H9 (cell line): ENCODE results near the gene BPIFA3. TPM values are rescaled to one million over a fixed set of nuclear protein-coding genes. Genes with fewer than 3 reads are reported as not detected.

Experiments
- DNase-seq: peaks from one replicate; pipeline ENCODE4 v3.0.0-alpha.2; 2017
- H2AFZ ChIP-seq: one replicate; pipeline ENCODE4 v1.6.1; 2013; ENCODE audit warnings: mild to moderate bottlenecking, low read length, control low read depth, moderate library complexity
- H2AK5ac ChIP-seq: 2 replicates; pipeline ENCODE4 v1.6.1; 2013; ENCODE audit warnings: low read length, control low read depth, mixed read lengths; ENCODE audit not compliant: insufficient read length
- H2BK120ac ChIP-seq: one replicate; pipeline ENCODE4 v1.6.1; 2013; ENCODE audit warnings: low read depth, mild to moderate bottlenecking, low read length, control low read depth, inconsistent platforms; ENCODE audit not compliant: poor library complexity, severe bottlenecking
- H2BK12ac ChIP-seq: 2 replicates; pipeline ENCODE4 v1.6.1; 2013; ENCODE audit warnings: low read length, control low read depth, mixed read lengths, low read depth; ENCODE audit not compliant: insufficient read length
- H2BK15ac ChIP-seq: 2 replicates; pipeline ENCODE4 v1.6.1; 2013; ENCODE audit warnings: low read depth, low read length, control low read depth
- H2BK20ac ChIP-seq: one replicate; pipeline ENCODE4 v1.6.1; 2013; ENCODE audit warnings: low read depth, mild to moderate bottlenecking, low read length, control low read depth, inconsistent platforms; ENCODE audit not compliant: poor library complexity, severe bottlenecking
- H2BK5ac ChIP-seq: 2 replicates; pipeline ENCODE4 v1.6.1; 2013; ENCODE audit warnings: low read length, control low read depth, mixed read lengths; ENCODE audit not compliant: insufficient read length
- H3K14ac ChIP-seq: 2 replicates; pipeline ENCODE4 v1.6.1; 2013; ENCODE audit warnings: low read length, control low read depth; ENCODE audit not compliant: insufficient read depth
- H3K18ac ChIP-seq: 2 replicates; pipeline ENCODE4 v1.6.1; 2013; ENCODE audit warnings: low read depth, mild to moderate bottlenecking, mixed read lengths, low read length, control low read depth; ENCODE audit not compliant: insufficient read length
- H3K23ac ChIP-seq: 2 replicates; pipeline ENCODE4 v1.6.1; 2013; ENCODE audit warnings: low read length, control low read depth, mixed read lengths, low read depth; ENCODE audit not compliant: insufficient read length
- H3K23me2 ChIP-seq: 2 replicates; pipeline ENCODE4 v1.6.1; 2013; ENCODE audit warnings: low read depth, mild to moderate bottlenecking, mixed read lengths, low read length, control low read depth; ENCODE audit not compliant: insufficient read length, poor library complexity, severe bottlenecking
- H3K27ac ChIP-seq: 2 replicates; pipeline ENCODE4 v1.5.1; 2013; ENCODE audit warnings: low read length, control low read depth, mixed read lengths, low read depth; ENCODE audit not compliant: insufficient read length
- H3K27me3 ChIP-seq: 2 replicates; pipeline ENCODE4 v1.6.1; 2013; ENCODE audit warnings: low read length, control low read depth, inconsistent platforms; ENCODE audit not compliant: insufficient read depth
- H3K4ac ChIP-seq: 2 replicates; pipeline ENCODE4 v1.6.1; 2013; ENCODE audit warnings: low read depth, mild to moderate bottlenecking, control low read depth, inconsistent platforms, low read length, moderate library complexity
- H3K4me1 ChIP-seq: 2 replicates; pipeline ENCODE4 v1.6.1; 2013; ENCODE audit warnings: low read length, control low read depth, inconsistent platforms; ENCODE audit not compliant: insufficient read depth
- H3K4me2 ChIP-seq: 2 replicates; pipeline ENCODE4 v1.6.1; 2013; ENCODE audit warnings: low read length, control low read depth, mixed read lengths; ENCODE audit not compliant: insufficient read length, insufficient read depth
- H3K56ac ChIP-seq: 2 replicates; pipeline ENCODE4 v1.6.1; 2013; ENCODE audit warnings: low read depth, mild to moderate bottlenecking, mixed read lengths, low read length, control low read depth; ENCODE audit not compliant: insufficient read length
- H3K79me1 ChIP-seq: 2 replicates; pipeline ENCODE4 v1.6.1; 2013; ENCODE audit warnings: low read depth, mild to moderate bottlenecking, moderate library complexity, low read length, control low read depth, inconsistent platforms; ENCODE audit not compliant: insufficient read depth, poor library complexity, severe bottlenecking
- H3K79me2 ChIP-seq: 2 replicates; pipeline ENCODE4 v1.6.1; 2013; ENCODE audit warnings: low read length, control low read depth, inconsistent platforms; ENCODE audit not compliant: insufficient read depth
- H3K9ac ChIP-seq: 2 replicates; pipeline ENCODE4 v1.6.1; 2013; ENCODE audit warnings: low read length, control low read depth, mixed read lengths; ENCODE audit not compliant: insufficient read length; ENCODE audit errors: extremely low read depth
- H3K9me3 ChIP-seq: one replicate; pipeline ENCODE4 v1.6.1; 2013; ENCODE audit warnings: low read depth, low read length, inconsistent platforms; ENCODE audit not compliant: control insufficient read depth
- H3T11ph ChIP-seq: one replicate; pipeline ENCODE4 v1.6.1; 2013; ENCODE audit warnings: mild to moderate bottlenecking, low read length, control low read depth, inconsistent platforms
- H4K20me1 ChIP-seq: one replicate; pipeline ENCODE4 v1.6.1; 2013; ENCODE audit not compliant: control insufficient read depth, insufficient read length, insufficient read depth
- H4K5ac ChIP-seq: 2 replicates; pipeline ENCODE4 v1.6.1; 2013; ENCODE audit warnings: low read depth, mild to moderate bottlenecking, mixed read lengths, low read length, control low read depth; ENCODE audit not compliant: insufficient read length
- H4K8ac ChIP-seq: replicated peaks from 2 replicates; pipeline ENCODE4 v1.6.1; 2013; ENCODE audit warnings: low read length, control low read depth, mixed read lengths, low read depth; ENCODE audit not compliant: insufficient read length
- H4K91ac ChIP-seq: 2 replicates; pipeline ENCODE4 v1.6.1; 2013; ENCODE audit warnings: low read depth, mild to moderate bottlenecking, moderate library complexity, mixed read lengths, low read length, control low read depth; ENCODE audit not compliant: insufficient read length
- H3K27ac Mint-ChIP-seq, 3 experiments: 2 replicates in 2 of 3; 3 replicates in 1 of 3; pipeline ENCODE4 v1.8.0; 2020 to 2021; ENCODE audit warnings: mixed read lengths in 3 of 3, mild to moderate bottlenecking in 1 of 3, moderate library complexity in 1 of 3
- H3K27me3 Mint-ChIP-seq: 2 replicates; pipeline ENCODE4 v1.8.0; 2021; ENCODE audit warnings: low read depth, mild to moderate bottlenecking, moderate library complexity, mixed read lengths
- H3K36me3 Mint-ChIP-seq, 3 experiments: 2 replicates in 2 of 3; 3 replicates in 1 of 3; pipeline ENCODE4 v1.8.0; 2020 to 2021; ENCODE audit warnings: low read depth in 3 of 3, mixed read lengths in 3 of 3; ENCODE audit not compliant: insufficient read depth in 1 of 3
- H3K4me1 Mint-ChIP-seq, 2 experiments: 2 replicates each; pipeline ENCODE4 v1.8.0; 2020; ENCODE audit warnings: mixed read lengths in 2 of 2
- H3K4me3 Mint-ChIP-seq, 2 experiments: 2 replicates in 1 of 2; 3 replicates in 1 of 2; pipeline ENCODE4 v1.8.0; 2020 to 2021; ENCODE audit warnings: mild to moderate bottlenecking in 2 of 2, mixed read lengths in 2 of 2, moderate library complexity in 1 of 2
- H3K9me3 Mint-ChIP-seq, 2 experiments: 2 replicates in 1 of 2; 3 replicates in 1 of 2; pipeline ENCODE4 v1.8.0; 2020; ENCODE audit warnings: mild to moderate bottlenecking in 2 of 2, mixed read lengths in 2 of 2, moderate library complexity in 1 of 2
- CTCF ChIP-seq: fragments of 200-600 bp; sonication (generic); conservative IDR thresholded peaks from 3 replicates; pipeline ENCODE4 v1.8.0; 2021; ENCODE audit warnings: antibody characterized with exemption, mild to moderate bottlenecking
- WGBS: extraction: QIAGEN DNeasy Blood & Tissue Kit; methylation state at CpG from one replicate; pipeline ENCODE4 v1.1.7; 2013; ENCODE audit warnings: missing lambda C conversion rate, low lambda C conversion rate, mixed read lengths; ENCODE audit not compliant: insufficient read length; ENCODE audit errors: extremely low coverage; 5-methylcytosine and 5-hydroxymethylcytosine counted together
- total RNA-seq: library from RNA; stranded (reverse); gene quantifications from 2 replicates; pipeline ENCODE4 v1.2.1, GENCODE V29; 2021

The BPIFA3 gene
- total RNA-seq, 1 experiment from 2014 or later: not detected

DNA sequence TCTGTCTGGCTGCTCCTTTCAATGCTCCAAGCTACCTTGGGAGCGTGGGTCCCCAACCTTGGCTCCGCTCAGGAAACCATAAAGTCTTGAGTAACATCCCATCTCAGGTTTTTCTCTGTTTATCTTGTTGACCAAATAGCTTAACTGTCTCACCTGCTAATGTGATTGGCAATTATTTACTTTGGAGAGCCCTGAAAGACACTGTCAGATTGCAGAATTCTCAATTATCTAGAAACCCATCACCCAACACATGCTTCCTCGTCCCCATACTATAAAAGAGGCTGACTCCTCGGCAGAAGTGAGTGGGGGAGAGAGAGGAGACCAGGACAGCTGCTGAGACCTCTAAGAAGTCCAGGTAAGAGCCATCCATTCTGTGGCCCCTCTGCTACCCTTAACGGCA is 18.5 kb downstream of the BPIFA3 start, which contains the start of gene BPIFA1:
Gene BPIFA1, plus strand, starts transcription at position 301 of the 400 bp plus-strand sequence. CDS start 1,716 bp downstream, outside the sequence.
- no peaks in the 10 kb centered on the region for H3K79me2 ChIP-seq
- no peak for TF ChIP-seq CTCF
- H3K4me1 Mint-ChIP-seq: peaks cover 5 to 7% of the 10 kb centered on the region in 2 experiments; a peak in 3 of 4 replicates
- no peak within 1 kb of the TSS for H2BK20ac ChIP-seq
- H3K4me1 ChIP-seq: no peaks in the 10 kb centered on the region
- no peak within 1 kb of the TSS for H3K9ac ChIP-seq
- H3K4me2 ChIP-seq: no peak within 1 kb of the TSS
- no peaks in the 10 kb centered on the region for H4K20me1 ChIP-seq
- no peak within 1 kb of the TSS for H4K91ac ChIP-seq
- H2BK120ac ChIP-seq: no peak within 1 kb of the TSS
- peaks cover 32% of the 10 kb centered on the region for H3K27me3 Mint-ChIP-seq
- H3K18ac ChIP-seq: no peak within 1 kb of the TSS
- no peak within 1 kb of the TSS for H2AFZ ChIP-seq
- no peak within 1 kb of the TSS for H4K8ac ChIP-seq
- no peak within 1 kb of the TSS for H2BK15ac ChIP-seq
- H2BK5ac ChIP-seq: no peak within 1 kb of the TSS
- H3K14ac ChIP-seq: no peak within 1 kb of the TSS
- no peaks in the 10 kb centered on the region for H3K27me3 ChIP-seq
- H3T11ph ChIP-seq: no peak within 1 kb of the TSS
- no peaks in the 10 kb centered on the region for H3K79me1 ChIP-seq
- H3K4me3 Mint-ChIP-seq: no peak within 1 kb of the TSS
- H3K56ac ChIP-seq: no peak within 1 kb of the TSS
- H2AK5ac ChIP-seq: no peak within 1 kb of the TSS
- H3K23me2 ChIP-seq: no peaks in the 10 kb centered on the region
- H4K5ac ChIP-seq: no peak within 1 kb of the TSS
- no peak within 1 kb of the TSS for H3K27ac ChIP-seq
- H3K4ac ChIP-seq: no peak within 1 kb of the TSS
- no peak within 1 kb of the TSS for H2BK12ac ChIP-seq
- no peaks in the 10 kb centered on the region; a peak in 1 of 5 replicates for H3K9me3 Mint-ChIP-seq
- H3K23ac ChIP-seq: no peak within 1 kb of the TSS
- H3K27ac Mint-ChIP-seq: no peak within 1 kb of the TSS
- no peaks in the 10 kb centered on the region for H3K9me3 ChIP-seq
- no CpG with 5 or more reads among the region's 5 CpGs for WGBS
- H3K36me3 Mint-ChIP-seq: no peaks in the 10 kb centered on the region
- DNase-seq: no peak
